Urinary bladder (tissue), 4 donors: Measurements from ENCODE around the gene TSPAN14. TPM values are rescaled to one million over a fixed set of nuclear protein-coding genes. Genes with fewer than 3 reads are reported as not detected.
A peak's percentile ranks its signal among the peaks of the same experiment; 100 is the strongest.
"Not testable (repeated sequence)": the region's sequence is repeated elsewhere in the genome, so short reads cannot be mapped to it uniquely, and the experiment has no call there.

Experiments used
- DNase-seq: peaks from one replicate; pipeline ENCODE4 v3.0.0-alpha.2; 2015; ENCODE audit errors: extremely low spot score
- H3K27ac ChIP-seq: one replicate; pipeline ENCODE4 v1.5.1; 2013; ENCODE audit warnings: low read depth, mild to moderate bottlenecking, moderate library complexity
- H3K36me3 ChIP-seq: one replicate; pipeline ENCODE4 v1.6.1; 2013; ENCODE audit warnings: mild to moderate bottlenecking, moderate library complexity; ENCODE audit not compliant: insufficient read depth
- H3K4me1 ChIP-seq: one replicate; pipeline ENCODE4 v1.6.1; 2013; ENCODE audit warnings: mild to moderate bottlenecking, moderate library complexity; ENCODE audit not compliant: insufficient read depth
- H3K4me3 ChIP-seq: one replicate; pipeline ENCODE4 v1.5.1; 2013; ENCODE audit warnings: low read depth, low read length
- WGBS: extraction: QIAGEN DNeasy Blood & Tissue Kit; methylation state at CpG from one replicate; pipeline ENCODE4 v1.1.7; 2013; 5-methylcytosine and 5-hydroxymethylcytosine counted together
- polyA plus RNA-seq: library from polyadenylated mRNA; stranded (reverse); fragments of 200-250 nt; gene quantifications from one replicate; pipeline ENCODE4 v1.2.3, GENCODE V29; 2013
- total RNA-seq: library from RNA; depleted of rRNA; stranded (reverse); fragments of >200 nt; gene quantifications from one replicate; pipeline ENCODE4 v1.2.3, GENCODE V29; 2014
- donor health status: healthy with polysubstance abuse.
- donor health status: healthy.

TSPAN14 gene
- total and polyA plus RNA-seq, 2 donors = 26.4 to 65.1 TPM

DNA sequence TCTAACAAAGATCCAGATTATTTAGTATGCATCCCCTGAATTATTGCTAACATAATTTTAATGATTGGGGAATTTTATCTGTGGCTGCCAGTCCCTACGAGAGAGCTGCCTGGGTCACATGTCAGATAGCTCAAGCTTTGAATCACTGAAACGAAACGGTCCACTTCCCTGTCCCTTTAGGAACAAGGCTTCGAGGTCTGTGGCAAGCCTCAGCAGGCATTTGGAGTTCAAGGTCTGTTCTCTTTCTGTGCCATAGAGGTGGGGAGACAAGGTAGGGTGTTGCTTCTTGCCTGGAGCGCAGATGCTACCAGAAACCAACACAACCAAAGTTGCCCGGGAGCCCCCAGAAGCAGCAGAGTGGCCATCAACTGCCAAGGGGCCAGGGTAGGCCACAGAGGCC, 69.7 kb downstream of the TSPAN14 start:
- H3K36me3 ChIP-seq = peaks cover 1% of the 10 kb centered on the region
- no peak for DNase-seq
- WGBS = 68% methylated on average over 6 of the region's 6 CpGs
- H3K4me3 ChIP-seq = no peak overlapping the region
- no peak overlapping the region for H3K27ac ChIP-seq
- H3K4me1 ChIP-seq = no peaks in the 10 kb centered on the region

GRCh38 chr10:80524190-80524909, 70.2 kb downstream of the TSPAN14 start:
- Histone ChIP-seq H3K4me1 (no peaks in the 10 kb centered on the region), H3K4me3 (no peak overlapping the region), H3K36me3 (peaks cover 1% of the 10 kb centered on the region), H3K27ac (no peak overlapping the region)
- DNase-seq = no peak
- WGBS = 67% methylated on average over 12 of the region's 12 CpGs

GRCh38 chr10:80526218-80526617, 72.1 kb downstream of the TSPAN14 start:
- H3K27ac ChIP-seq = no peak overlapping the region
- no peak for DNase-seq
- no peaks in the 10 kb centered on the region for H3K4me1 ChIP-seq
- WGBS = 70% methylated on average over 2 of the region's 2 CpGs
- H3K4me3 ChIP-seq = no peak overlapping the region
- no peaks in the 10 kb centered on the region for H3K36me3 ChIP-seq

GRCh38 chr10:80526742-80527141, 72.6 kb downstream of the TSPAN14 start:
- no peak for DNase-seq
- 60% methylated on average over 6 of the region's 6 CpGs for WGBS
- Histone ChIP-seq H3K4me3 (no peak overlapping the region), H3K27ac (no peak overlapping the region), H3K4me1 (no peaks in the 10 kb centered on the region), H3K36me3 (no peaks in the 10 kb centered on the region)

DNA sequence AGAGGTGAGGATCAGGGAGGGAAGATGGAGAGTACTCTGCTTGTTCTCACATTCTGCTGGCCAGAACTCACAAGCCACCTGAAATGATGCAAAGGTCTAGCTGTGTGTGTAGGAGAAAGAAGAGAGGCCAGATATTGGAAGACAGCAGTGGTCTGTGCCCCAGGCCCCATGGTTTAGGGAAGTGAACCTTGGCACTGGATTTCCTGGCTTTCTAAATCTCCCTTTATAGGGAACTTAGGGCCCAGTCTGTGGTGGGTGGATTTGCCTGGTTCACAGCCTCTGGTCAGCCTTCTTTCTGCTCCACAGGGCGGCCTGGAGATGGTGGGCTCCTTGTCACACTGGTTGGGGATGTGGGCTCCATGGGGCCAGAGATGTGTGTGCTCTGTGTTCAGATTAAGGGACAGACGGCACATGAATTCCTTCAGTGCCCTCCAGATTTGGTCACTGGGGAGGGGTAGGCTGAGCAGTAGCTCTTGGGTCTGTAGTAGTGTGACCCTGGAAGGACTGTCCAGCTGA, 74.1 kb downstream of the TSPAN14 start:
- Histone ChIP-seq H3K4me3 (no peak overlapping the region), H3K4me1 (no peaks in the 10 kb centered on the region), H3K36me3 (no peaks in the 10 kb centered on the region), H3K27ac (no peak overlapping the region)
- WGBS = 92% methylated on average over 2 of the region's 2 CpGs
- no peak for DNase-seq

DNA sequence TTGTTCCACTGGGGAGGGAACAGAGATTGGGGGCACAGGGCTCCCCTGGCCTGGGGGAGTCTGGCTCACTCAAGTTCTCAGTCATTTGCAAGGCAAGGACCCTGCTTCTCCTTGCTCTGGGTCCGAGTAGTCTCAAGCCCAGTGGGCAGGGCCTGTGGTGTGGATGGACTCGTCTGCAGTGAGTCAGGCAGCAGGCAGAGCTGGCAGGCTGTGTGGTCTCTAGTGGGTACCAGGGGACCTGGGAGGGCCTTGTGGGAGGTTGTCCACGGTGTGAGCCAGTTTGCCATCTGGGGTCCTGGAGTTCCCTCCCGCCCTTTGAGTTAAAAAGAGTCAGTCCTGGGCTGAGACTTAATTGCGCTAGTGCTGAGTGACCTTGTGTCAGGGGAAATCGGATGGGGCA, 74.8 kb downstream of the TSPAN14 start:
- no peak overlapping the region for H3K4me3 ChIP-seq
- H3K4me1 ChIP-seq = no peaks in the 10 kb centered on the region
- WGBS = 82% methylated on average over 6 of the region's 6 CpGs
- no peak for DNase-seq
- no peak overlapping the region for H3K27ac ChIP-seq
- no peaks in the 10 kb centered on the region for H3K36me3 ChIP-seq

GRCh38 chr10:80529604-80530003, 75.5 kb downstream of the TSPAN14 start:
- no peak overlapping the region for H3K27ac ChIP-seq
- no peak for DNase-seq
- H3K4me1 ChIP-seq = no peaks in the 10 kb centered on the region
- no peak overlapping the region for H3K4me3 ChIP-seq
- WGBS = 71% methylated on average over 12 of the region's 12 CpGs
- no peaks in the 10 kb centered on the region for H3K36me3 ChIP-seq

GRCh38 chr10:80530251-80530650, 76.1 kb downstream of the TSPAN14 start:
- Histone ChIP-seq H3K27ac (no peak overlapping the region), H3K4me1 (no peaks in the 10 kb centered on the region), H3K36me3 (no peaks in the 10 kb centered on the region), H3K4me3 (no peak overlapping the region)
- 59% methylated on average over 2 of the region's 2 CpGs for WGBS
- no peak for DNase-seq

GRCh38 chr10:80530816-80531215, 76.7 kb downstream of the TSPAN14 start:
- Histone ChIP-seq H3K27ac (no peak overlapping the region), H3K36me3 (no peaks in the 10 kb centered on the region), H3K4me1 (no peaks in the 10 kb centered on the region), H3K4me3 (no peak overlapping the region)
- WGBS = 46% methylated on average over 2 of the region's 2 CpGs
- no peak for DNase-seq

GRCh38 chr10:80532571-80532970, 78.5 kb downstream of the TSPAN14 start:
- DNase-seq = no peak
- Histone ChIP-seq H3K27ac (no peak overlapping the region), H3K36me3 (no peaks in the 10 kb centered on the region), H3K4me1 (no peaks in the 10 kb centered on the region), H3K4me3 (no peak overlapping the region)
- WGBS = 92% methylated on average over 4 of the region's 4 CpGs

- H3K4me3 ChIP-seq, H3K27ac ChIP-seq, H3K36me3 ChIP-seq, H3K4me1 ChIP-seq, DNase-seq: not testable (repeated sequence)
- 93% methylated on average over 2 of the region's 25 CpGs for WGBS
Observed at GRCh38 chr10:80534059-80534458, 79.9 kb downstream of the TSPAN14 start.

DNA sequence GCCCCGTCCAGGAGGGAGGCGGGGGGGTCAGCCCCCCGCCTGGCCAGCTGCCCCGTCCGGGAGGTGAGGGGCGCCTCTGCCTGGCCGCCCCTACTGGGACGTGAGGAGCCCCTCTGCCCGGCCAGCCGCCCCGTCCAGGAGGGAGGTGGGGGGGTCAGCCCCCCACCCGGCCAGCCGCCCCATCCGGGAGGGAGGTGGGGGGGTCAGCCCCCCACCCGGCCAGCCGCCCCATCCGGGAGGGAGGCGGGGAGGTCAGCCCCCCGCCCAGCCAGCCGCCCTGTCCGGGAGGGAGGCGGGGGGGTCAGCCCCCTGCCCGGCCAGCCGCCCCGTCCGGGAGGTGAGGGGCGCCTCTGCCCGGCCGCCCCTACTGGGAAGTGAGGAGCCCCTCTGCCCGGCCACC, 80.5 kb downstream of the TSPAN14 start:
- WGBS = 89% methylated on average over 14 of the region's 30 CpGs

DNA sequence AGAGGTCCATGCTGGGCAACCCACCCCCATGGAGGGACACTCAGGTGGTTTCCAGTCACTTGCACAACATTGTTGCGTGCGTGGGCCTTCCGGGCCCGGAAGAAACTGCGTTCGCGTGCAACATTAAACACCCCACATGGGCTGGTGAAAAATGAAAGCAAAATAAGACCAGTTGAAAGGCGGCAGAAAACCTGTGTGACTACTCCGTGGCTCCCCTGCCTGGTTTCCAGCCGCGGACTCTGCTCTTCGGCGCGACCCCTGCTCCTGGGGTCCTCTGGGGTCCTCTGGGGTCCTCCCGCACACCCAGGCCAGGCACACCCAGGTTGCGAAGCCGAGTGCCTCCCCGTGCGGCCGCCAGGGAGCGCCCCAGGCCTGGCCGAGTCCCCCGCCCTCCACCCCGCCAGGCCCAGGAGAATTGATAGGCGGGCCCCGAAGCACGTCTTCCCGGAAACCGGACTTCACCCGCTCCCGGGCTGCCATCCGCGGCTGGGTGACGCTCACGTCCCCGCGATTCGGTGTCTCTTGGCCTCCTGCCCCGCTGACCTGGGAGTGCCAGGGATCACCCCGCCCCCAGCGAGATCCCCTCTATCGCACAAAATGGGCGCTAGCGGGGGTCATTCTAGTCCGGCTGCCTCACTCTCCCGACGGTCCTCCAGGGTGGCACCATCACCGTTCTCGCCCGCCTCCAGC, 81.7 kb downstream of the TSPAN14 start:
- H3K4me3 ChIP-seq = peak overlapping the region; percentile 33
- WGBS = 49% methylated on average over 50 of the region's 50 CpGs
- H3K36me3 ChIP-seq = no peaks in the 10 kb centered on the region
- DNase-seq = no peak
- H3K4me1 ChIP-seq = no peaks in the 10 kb centered on the region
- no peak overlapping the region for H3K27ac ChIP-seq

More for the DNA sequence above, 80.5 kb downstream of the TSPAN14 start:
- H3K4me1 ChIP-seq, H3K36me3 ChIP-seq, DNase-seq, H3K27ac ChIP-seq, H3K4me3 ChIP-seq: not testable (repeated sequence)

DNA sequence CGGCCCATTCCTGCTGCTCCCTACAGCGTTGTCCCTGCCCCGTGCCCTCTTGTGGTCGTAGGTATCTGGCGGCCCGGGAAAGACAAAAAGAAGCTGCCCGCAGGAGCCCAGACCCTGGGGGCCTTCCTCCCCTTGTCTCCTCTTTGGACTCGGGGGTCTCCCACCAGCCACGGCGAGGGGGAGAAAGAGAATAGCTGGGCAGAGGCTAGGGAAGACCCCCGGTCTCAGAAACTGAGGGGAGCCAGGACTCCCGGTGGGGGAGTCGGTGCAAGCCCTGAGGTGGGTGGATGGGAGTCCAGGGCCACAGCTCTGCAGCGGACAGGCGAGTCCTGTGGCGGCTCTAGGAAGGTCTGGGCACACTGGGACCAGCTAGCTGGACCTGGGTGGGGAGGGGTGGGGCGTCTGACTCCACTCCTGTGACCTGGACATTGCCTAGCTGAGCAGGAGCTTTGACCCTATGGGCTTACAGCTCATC, 82.3 kb downstream of the TSPAN14 start:
- no peaks in the 10 kb centered on the region for H3K36me3 ChIP-seq
- no peaks in the 10 kb centered on the region for H3K4me1 ChIP-seq
- peak overlapping the region; percentile 33 for H3K4me3 ChIP-seq
- 85% methylated on average over 17 of the region's 17 CpGs for WGBS
- no peak overlapping the region for H3K27ac ChIP-seq
- DNase-seq = no peak
